HEK293 (cell line): Measurements from ENCODE around the gene TALDO1.

Experiments used
- CTCF ChIA-PET: fragments of 350-600 bp; formaldehyde crosslinking; extraction: SDS; loops from one replicate; lab custom pipeline; 2021; ENCODE audit warnings: antibody characterized with exemption; lab: Yijun Ruan, JAX
- POLR2A ChIA-PET: fragments of 300-600 bp; formaldehyde crosslinking; extraction: SDS; loops from one replicate; lab custom pipeline; 2020; ENCODE audit warnings: antibody characterized with exemption, inconsistent platforms; lab: Yijun Ruan, JAX
- H3K27ac ChIP-seq: fragments of 200-500 bp; sonication (Bioruptor generic); 2 replicates; pipeline ENCODE4 v1.5.1; 2014; ENCODE audit warnings: low read depth, low read length, control low read depth, inconsistent platforms; ENCODE audit errors: extremely low read depth
- H3K36me3 ChIP-seq, 2 experiments: fragments of 200-500 bp in 1 of 2; sonication (Bioruptor generic) in 1 of 2; 1 replicate in 1 of 2; 2 replicates in 1 of 2; pipeline ENCODE4 v1.5.1; 2014 to 2017; ENCODE audit warnings: inconsistent platforms in 2 of 2, low read length in 2 of 2; ENCODE audit not compliant: control insufficient read depth in 2 of 2, insufficient read depth in 1 of 2
- H3K4me1 ChIP-seq: fragments of 200-500 bp; sonication (Bioruptor generic); 2 replicates; pipeline ENCODE4 v1.5.1; 2014; ENCODE audit warnings: mild to moderate bottlenecking, low read length, inconsistent platforms; ENCODE audit not compliant: control insufficient read depth, insufficient read depth
- H3K4me3 ChIP-seq: 2 replicates; pipeline ENCODE4 v1.5.1; 2011; ENCODE audit warnings: low read depth, mild to moderate bottlenecking, control low read depth, low read length, moderate library complexity
- H3K9me3 ChIP-seq: fragments of 200-500 bp; sonication (Bioruptor generic); 2 replicates; pipeline ENCODE4 v1.5.1; 2014; ENCODE audit warnings: low read depth, low read length, inconsistent platforms; ENCODE audit not compliant: control insufficient read depth, insufficient read depth
- GLIS1 ChIP-seq: fragments of 450-650 bp; formaldehyde crosslinking; IDR thresholded peaks from 2 replicates; pipeline ENCODE4 v1.5.1; 2016; ENCODE audit warnings: missing biosample characterization, missing genetic modification characterization
- KLF10 ChIP-seq: fragments of 450-650 bp; IDR thresholded peaks from 2 replicates; pipeline ENCODE4 v1.5.1; 2018; ENCODE audit warnings: missing biosample characterization, mild to moderate bottlenecking, missing genetic modification characterization
- KLF16 ChIP-seq: fragments of 450-650 bp; formaldehyde crosslinking; IDR thresholded peaks from 2 replicates; pipeline ENCODE4 v1.5.1; 2017; ENCODE audit warnings: missing biosample characterization, missing genetic modification characterization
- KLF7 ChIP-seq: fragments of 450-650 bp; formaldehyde crosslinking; IDR thresholded peaks from 2 replicates; pipeline ENCODE4 v1.5.1; 2016; ENCODE audit warnings: missing biosample characterization, missing genetic modification characterization, borderline replicate concordance
- SP2 ChIP-seq: fragments of 450-650 bp; formaldehyde crosslinking; IDR thresholded peaks from 2 replicates; pipeline ENCODE4 v1.5.1; 2016; ENCODE audit warnings: missing biosample characterization, missing genetic modification characterization
- ZBTB7A ChIP-seq: fragments of 450-650 bp; formaldehyde crosslinking; IDR thresholded peaks from 2 replicates; pipeline ENCODE4 v1.5.1; 2016; ENCODE audit warnings: low read depth, missing biosample characterization, missing genetic modification characterization
- ZBTB8A ChIP-seq: fragments of 450-650 bp; formaldehyde crosslinking; IDR thresholded peaks from 2 replicates; pipeline ENCODE4 v1.5.1; 2016; ENCODE audit warnings: missing biosample characterization, missing genetic modification characterization
- ZEB2 ChIP-seq: fragments of 450-650 bp; formaldehyde crosslinking; IDR thresholded peaks from 2 replicates; pipeline ENCODE4 v1.5.1; 2016; ENCODE audit warnings: missing biosample characterization, missing genetic modification characterization
- ZNF280D ChIP-seq: fragments of 450-650 bp; formaldehyde crosslinking; IDR thresholded peaks from 2 replicates; pipeline ENCODE4 v1.5.1; 2016; ENCODE audit warnings: missing biosample characterization, missing genetic modification characterization
- ZNF292 ChIP-seq: fragments of 450-650 bp; formaldehyde crosslinking; IDR thresholded peaks from 2 replicates; pipeline ENCODE4 v1.5.1; 2016; ENCODE audit warnings: low read depth, missing biosample characterization, missing genetic modification characterization, borderline replicate concordance
- ZNF311 ChIP-seq: fragments of 450-650 bp; formaldehyde crosslinking; IDR thresholded peaks from 2 replicates; pipeline ENCODE4 v1.5.1; 2017; ENCODE audit warnings: missing biosample characterization, missing genetic modification characterization, borderline replicate concordance
- ZNF350 ChIP-seq: fragments of 450-650 bp; formaldehyde crosslinking; IDR thresholded peaks from 2 replicates; pipeline ENCODE4 v1.5.0; 2017; ENCODE audit warnings: missing biosample characterization, mild to moderate bottlenecking, missing genetic modification characterization
- ZNF404 ChIP-seq: fragments of 450-650 bp; formaldehyde crosslinking; IDR thresholded peaks from 2 replicates; pipeline ENCODE4 v1.5.1; 2017; ENCODE audit warnings: missing biosample characterization, missing genetic modification characterization
- ZNF544 ChIP-seq: fragments of 450-650 bp; formaldehyde crosslinking; IDR thresholded peaks from 2 replicates; pipeline ENCODE4 v1.5.0; 2017; ENCODE audit warnings: missing biosample characterization, missing genetic modification characterization
- ZNF654 ChIP-seq: fragments of 450-650 bp; formaldehyde crosslinking; IDR thresholded peaks from 2 replicates; pipeline ENCODE4 v1.5.1; 2016; ENCODE audit warnings: low read depth, missing biosample characterization, missing genetic modification characterization
- ZNF777 ChIP-seq: fragments of 450-650 bp; formaldehyde crosslinking; IDR thresholded peaks from 2 replicates; pipeline ENCODE4 v1.5.1; 2017; ENCODE audit warnings: missing biosample characterization, missing genetic modification characterization, borderline replicate concordance
- TF ChIP-seq, protein P1 (sequence below): fragments of 450-650 bp; formaldehyde crosslinking; IDR thresholded peaks from 2 replicates; pipeline ENCODE4 v1.5.1; 2016; ENCODE audit warnings: missing biosample characterization, missing genetic modification characterization
- TF ChIP-seq, protein P2 (sequence below): fragments of 450-650 bp; formaldehyde crosslinking; IDR thresholded peaks from 2 replicates; pipeline ENCODE4 v1.5.1; 2016; ENCODE audit warnings: missing biosample characterization, missing genetic modification characterization
- TF ChIP-seq, protein P3 (sequence below): fragments of 450-650 bp; formaldehyde crosslinking; conservative IDR thresholded peaks from 2 replicates; pipeline ENCODE4 v1.5.1; 2016; ENCODE audit warnings: low read depth, missing biosample characterization, missing genetic modification characterization

The TALDO1 gene

GRCh38 chr11:726278-727220 is 20.7 kb upstream of the TALDO1 start (continued):
- TF ChIP-seq, protein P1, sequence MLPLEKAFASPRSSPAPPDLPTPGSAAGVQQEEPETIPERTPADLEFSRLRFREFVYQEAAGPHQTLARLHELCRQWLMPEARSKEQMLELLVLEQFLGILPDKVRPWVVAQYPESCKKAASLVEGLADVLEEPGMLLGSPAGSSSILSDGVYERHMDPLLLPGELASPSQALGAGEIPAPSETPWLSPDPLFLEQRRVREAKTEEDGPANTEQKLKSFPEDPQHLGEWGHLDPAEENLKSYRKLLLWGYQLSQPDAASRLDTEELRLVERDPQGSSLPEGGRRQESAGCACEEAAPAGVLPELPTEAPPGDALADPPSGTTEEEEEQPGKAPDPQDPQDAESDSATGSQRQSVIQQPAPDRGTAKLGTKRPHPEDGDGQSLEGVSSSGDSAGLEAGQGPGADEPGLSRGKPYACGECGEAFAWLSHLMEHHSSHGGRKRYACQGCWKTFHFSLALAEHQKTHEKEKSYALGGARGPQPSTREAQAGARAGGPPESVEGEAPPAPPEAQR (tag by site-specific recombination): no peak
- peak; percentile 32 for TF ChIP-seq SP2
- no peak for TF ChIP-seq ZNF311
- TF ChIP-seq ZBTB7A (tag by site-specific recombination): no peak
- TF ChIP-seq, protein P2, sequence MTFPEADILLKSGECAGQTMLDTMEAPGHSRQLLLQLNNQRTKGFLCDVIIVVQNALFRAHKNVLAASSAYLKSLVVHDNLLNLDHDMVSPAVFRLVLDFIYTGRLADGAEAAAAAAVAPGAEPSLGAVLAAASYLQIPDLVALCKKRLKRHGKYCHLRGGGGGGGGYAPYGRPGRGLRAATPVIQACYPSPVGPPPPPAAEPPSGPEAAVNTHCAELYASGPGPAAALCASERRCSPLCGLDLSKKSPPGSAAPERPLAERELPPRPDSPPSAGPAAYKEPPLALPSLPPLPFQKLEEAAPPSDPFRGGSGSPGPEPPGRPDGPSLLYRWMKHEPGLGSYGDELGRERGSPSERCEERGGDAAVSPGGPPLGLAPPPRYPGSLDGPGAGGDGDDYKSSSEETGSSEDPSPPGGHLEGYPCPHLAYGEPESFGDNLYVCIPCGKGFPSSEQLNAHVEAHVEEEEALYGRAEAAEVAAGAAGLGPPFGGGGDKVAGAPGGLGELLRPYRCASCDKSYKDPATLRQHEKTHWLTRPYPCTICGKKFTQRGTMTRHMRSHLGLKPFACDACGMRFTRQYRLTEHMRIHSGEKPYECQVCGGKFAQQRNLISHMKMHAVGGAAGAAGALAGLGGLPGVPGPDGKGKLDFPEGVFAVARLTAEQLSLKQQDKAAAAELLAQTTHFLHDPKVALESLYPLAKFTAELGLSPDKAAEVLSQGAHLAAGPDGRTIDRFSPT (tag by site-specific recombination): no peak
- no peak for TF ChIP-seq ZNF544 (tag by site-specific recombination)

DNA sequence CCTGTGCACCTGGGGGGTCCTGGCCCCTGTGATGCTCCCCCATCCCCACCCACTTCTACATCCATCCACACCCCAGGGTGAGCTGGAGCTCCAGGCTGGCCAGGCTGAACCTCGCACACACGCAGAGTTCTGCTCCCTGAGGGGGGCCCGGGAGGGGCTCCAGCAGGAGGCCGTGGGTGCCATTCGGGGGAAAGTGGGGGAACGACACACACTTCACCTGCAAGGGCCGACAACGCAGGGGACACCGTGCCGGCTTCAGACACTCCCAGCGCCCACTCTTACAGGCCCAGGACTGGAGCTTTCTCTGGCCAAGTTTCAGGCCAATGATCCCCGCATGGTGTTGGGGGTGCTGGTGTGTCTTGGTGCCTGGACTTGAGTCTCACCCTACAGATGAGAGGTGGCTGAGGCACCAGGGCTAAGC is 20.0 kb upstream of the TALDO1 start:
- H3K9me3 ChIP-seq: no peaks in the 10 kb centered on the region
- no peaks in the 10 kb centered on the region for H3K36me3 ChIP-seq
- H3K4me3 ChIP-seq: no peak overlapping the region
- H3K27ac ChIP-seq: no peak overlapping the region
- H3K4me1 ChIP-seq: no peaks in the 10 kb centered on the region; the same call in 1 of the 2 replicates
- TF ChIP-seq KLF16 (tag by site-specific recombination): no peak
- TF ChIP-seq GLIS1 (tag by site-specific recombination): peak; percentile 46; the same call in 1 of the 2 replicates
- CTCF ChIA-PET: interaction anchor here (0.6 to 3.1 kb wide), 17 partner anchors 9 to 447 kb away, joined by 3 to 17 read pairs (median 3); partner anchors contain the start of gene TMEM80
- POLR2A ChIA-PET: interaction anchor here (1.2 to 1.6 kb wide), 3 partner anchors 20 to 172 kb away, joined by 4 to 13 read pairs (median 5); partner anchors contain the start of genes DEAF1 and TMEM80

- ChIA-PET POLR2A (no interaction called here), CTCF (interaction anchor here (0.6 to 3.1 kb wide), 16 partner anchors 9 to 374 kb away, joined by 3 to 17 read pairs (median 3); partner anchors contain the start of gene TMEM80)
- Histone ChIP-seq H3K4me1 (no peaks in the 10 kb centered on the region; the same call in 1 of the 2 replicates), H3K27ac (no peak overlapping the region), H3K36me3 (no peaks in the 10 kb centered on the region), H3K4me3 (no peak overlapping the region), H3K9me3 (no peaks in the 10 kb centered on the region)
- no peak for TF ChIP-seq ZNF350 (tag by site-specific recombination)
- no peak for TF ChIP-seq ZNF777 (tag by site-specific recombination)
- TF ChIP-seq, protein P3, sequence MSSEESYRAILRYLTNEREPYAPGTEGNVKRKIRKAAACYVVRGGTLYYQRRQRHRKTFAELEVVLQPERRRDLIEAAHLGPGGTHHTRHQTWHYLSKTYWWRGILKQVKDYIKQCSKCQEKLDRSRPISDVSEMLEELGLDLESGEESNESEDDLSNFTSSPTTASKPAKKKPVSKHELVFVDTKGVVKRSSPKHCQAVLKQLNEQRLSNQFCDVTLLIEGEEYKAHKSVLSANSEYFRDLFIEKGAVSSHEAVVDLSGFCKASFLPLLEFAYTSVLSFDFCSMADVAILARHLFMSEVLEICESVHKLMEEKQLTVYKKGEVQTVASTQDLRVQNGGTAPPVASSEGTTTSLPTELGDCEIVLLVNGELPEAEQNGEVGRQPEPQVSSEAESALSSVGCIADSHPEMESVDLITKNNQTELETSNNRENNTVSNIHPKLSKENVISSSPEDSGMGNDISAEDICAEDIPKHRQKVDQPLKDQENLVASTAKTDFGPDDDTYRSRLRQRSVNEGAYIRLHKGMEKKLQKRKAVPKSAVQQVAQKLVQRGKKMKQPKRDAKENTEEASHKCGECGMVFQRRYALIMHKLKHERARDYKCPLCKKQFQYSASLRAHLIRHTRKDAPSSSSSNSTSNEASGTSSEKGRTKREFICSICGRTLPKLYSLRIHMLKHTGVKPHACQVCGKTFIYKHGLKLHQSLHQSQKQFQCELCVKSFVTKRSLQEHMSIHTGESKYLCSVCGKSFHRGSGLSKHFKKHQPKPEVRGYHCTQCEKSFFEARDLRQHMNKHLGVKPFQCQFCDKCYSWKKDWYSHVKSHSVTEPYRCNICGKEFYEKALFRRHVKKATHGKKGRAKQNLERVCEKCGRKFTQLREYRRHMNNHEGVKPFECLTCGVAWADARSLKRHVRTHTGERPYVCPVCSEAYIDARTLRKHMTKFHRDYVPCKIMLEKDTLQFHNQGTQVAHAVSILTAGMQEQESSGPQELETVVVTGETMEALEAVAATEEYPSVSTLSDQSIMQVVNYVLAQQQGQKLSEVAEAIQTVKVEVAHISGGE (tag by site-specific recombination): no peak
- 0 out of 2 replicates have a peak, but pooled peaks have one; percentile 53 for TF ChIP-seq KLF7
- TF ChIP-seq KLF10 (tag by site-specific recombination): 0 out of 2 replicates have a peak, but pooled peaks have one; percentile 32
- TF ChIP-seq ZNF292 (tag by site-specific recombination): no peak
- peak; percentile 72 for TF ChIP-seq ZBTB8A (tag by site-specific recombination)
- TF ChIP-seq KLF16 (tag by site-specific recombination): peak; percentile 73
- TF ChIP-seq ZNF654 (tag by site-specific recombination): peak; percentile 30; the same call in 1 of the 2 replicates
- TF ChIP-seq ZNF404 (tag by site-specific recombination): no peak
- TF ChIP-seq ZNF280D (tag by site-specific recombination): no peak
- peak; percentile 54 for TF ChIP-seq ZEB2 (tag by site-specific recombination)
Observed at GRCh38 chr11:727859-728748, 19.2 kb upstream of the TALDO1 start.
